NT2/D1 (cell line): ENCODE results near the gene COBL.

Source experiments
- DNase-seq: peaks from one replicate; pipeline ENCODE4 v3.0.0-alpha.2; 2011; ENCODE audit warnings: low read depth, low spot score
- H3K27me3 ChIP-seq: 2 replicates; pipeline ENCODE4 v1.6.0; 2011; ENCODE audit warnings: mild to moderate bottlenecking; ENCODE audit not compliant: insufficient read length, insufficient read depth
- H3K36me3 ChIP-seq: 2 replicates; pipeline ENCODE4 v1.6.1; 2011; ENCODE audit warnings: mild to moderate bottlenecking, low read length, mixed read lengths; ENCODE audit not compliant: insufficient read depth, insufficient read length
- H3K4me1 ChIP-seq: 2 replicates; pipeline ENCODE4 v1.5.1; 2011; ENCODE audit not compliant: insufficient read depth, insufficient read length
- H3K4me3 ChIP-seq: 2 replicates; pipeline ENCODE4 v1.5.1; 2011; ENCODE audit warnings: low read depth; ENCODE audit not compliant: insufficient read length
- H3K9ac ChIP-seq: 2 replicates; pipeline ENCODE4 v1.6.0; 2011; ENCODE audit warnings: low read depth; ENCODE audit not compliant: insufficient read length
- H3K9me3 ChIP-seq: 2 replicates; pipeline ENCODE4 v1.5.1; 2011; ENCODE audit warnings: mild to moderate bottlenecking, low read length; ENCODE audit not compliant: insufficient read depth
- SUZ12 ChIP-seq: IDR thresholded peaks from 2 replicates; pipeline ENCODE4 v1.6.1; 2011; ENCODE audit not compliant: insufficient read length, insufficient read depth; ENCODE audit errors: extremely low read depth
- YY1 ChIP-seq: IDR thresholded peaks from 2 replicates; pipeline ENCODE4 v1.6.1; 2011; ENCODE audit not compliant: insufficient read length, insufficient read depth
- ZNF274 ChIP-seq: IDR thresholded peaks from 2 replicates; pipeline ENCODE4 v1.6.1; 2011; ENCODE audit warnings: mild to moderate bottlenecking, low read depth, low read length

The COBL gene

DNA sequence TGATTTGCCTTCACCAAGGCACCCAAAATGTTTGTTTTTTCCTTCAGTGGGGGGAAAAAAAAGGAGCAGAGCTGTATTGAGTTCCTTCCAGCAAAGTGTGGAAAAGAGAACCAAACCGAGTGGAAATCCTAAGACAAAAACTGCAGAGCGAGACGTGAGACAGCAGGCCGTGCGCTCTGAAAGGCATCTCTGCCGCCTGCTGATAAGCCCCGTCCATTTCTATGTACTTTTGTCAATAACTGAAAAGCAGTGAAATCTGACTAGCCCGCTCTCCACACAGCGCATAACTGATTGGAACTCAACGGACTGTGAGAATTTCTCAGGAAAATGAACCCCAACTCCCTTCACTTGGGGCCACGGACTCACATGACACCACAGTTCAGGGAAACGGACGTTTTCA lies 83.2 kb downstream of the COBL start:
- no peaks in the 10 kb centered on the region for H3K36me3 ChIP-seq
- DNase-seq, result no peak

DNA sequence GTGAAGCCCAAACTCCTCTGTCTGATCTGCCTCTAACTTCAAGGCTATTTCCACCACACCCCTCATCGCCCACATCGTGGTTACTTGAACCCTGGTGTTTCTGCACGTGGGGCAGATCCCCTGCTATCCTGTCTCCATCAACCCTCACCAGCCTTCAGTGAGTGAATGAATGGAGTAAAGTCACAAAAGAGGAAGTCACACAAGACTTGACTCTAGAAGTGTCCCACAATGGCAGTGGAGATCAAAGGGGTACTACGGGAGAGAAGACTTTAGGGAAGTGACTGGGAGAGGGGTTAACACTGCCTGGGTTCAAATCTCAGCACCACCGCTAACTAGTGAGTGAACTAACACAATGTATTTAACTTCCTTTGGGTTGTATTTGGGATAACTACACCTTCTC lies 85.9 kb downstream of the COBL start:
- Histone ChIP-seq H3K4me3 (no peak overlapping the region), H3K27me3 (no peaks in the 10 kb centered on the region), H3K36me3 (no peaks in the 10 kb centered on the region), H3K9ac (no peak overlapping the region), H3K4me1 (no peaks in the 10 kb centered on the region), H3K9me3 (no peaks in the 10 kb centered on the region)
- TF ChIP-seq ZNF274 (no peak), SUZ12 (no peak), YY1 (no peak)
- no peak for DNase-seq

More for the DNA sequence above, 83.2 kb downstream of the COBL start:
- H3K4me1 ChIP-seq, result peaks cover 2% of the 10 kb centered on the region
- TF ChIP-seq SUZ12, result no peak
- TF ChIP-seq YY1, result no peak
- no peak for TF ChIP-seq ZNF274
- no peak overlapping the region for H3K9ac ChIP-seq
- no peaks in the 10 kb centered on the region for H3K9me3 ChIP-seq
- no peak overlapping the region for H3K4me3 ChIP-seq
- H3K27me3 ChIP-seq, result no peaks in the 10 kb centered on the region

DNA sequence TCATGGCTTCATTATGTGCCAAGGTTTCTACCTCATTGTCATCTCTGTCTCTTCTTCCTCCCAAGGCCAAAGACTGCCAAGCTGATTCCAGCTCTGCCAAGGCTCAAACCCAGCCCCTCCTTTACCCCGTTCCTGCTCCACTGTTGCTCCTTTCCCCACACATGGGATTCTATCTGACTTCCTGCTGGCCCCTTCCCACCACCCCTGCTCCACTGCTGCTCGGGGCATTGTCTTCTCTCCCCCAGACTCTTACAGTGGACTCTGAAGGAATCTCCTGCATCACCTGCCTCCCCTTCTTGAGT lies 86.3 kb downstream of the COBL start:
- TF ChIP-seq SUZ12 (no peak), ZNF274 (no peak), YY1 (no peak)
- Histone ChIP-seq H3K4me1 (peaks cover under 1% of the 10 kb centered on the region), H3K9ac (no peak overlapping the region), H3K9me3 (no peaks in the 10 kb centered on the region), H3K4me3 (no peak overlapping the region), H3K36me3 (no peaks in the 10 kb centered on the region), H3K27me3 (no peaks in the 10 kb centered on the region)
- no peak for DNase-seq

DNA sequence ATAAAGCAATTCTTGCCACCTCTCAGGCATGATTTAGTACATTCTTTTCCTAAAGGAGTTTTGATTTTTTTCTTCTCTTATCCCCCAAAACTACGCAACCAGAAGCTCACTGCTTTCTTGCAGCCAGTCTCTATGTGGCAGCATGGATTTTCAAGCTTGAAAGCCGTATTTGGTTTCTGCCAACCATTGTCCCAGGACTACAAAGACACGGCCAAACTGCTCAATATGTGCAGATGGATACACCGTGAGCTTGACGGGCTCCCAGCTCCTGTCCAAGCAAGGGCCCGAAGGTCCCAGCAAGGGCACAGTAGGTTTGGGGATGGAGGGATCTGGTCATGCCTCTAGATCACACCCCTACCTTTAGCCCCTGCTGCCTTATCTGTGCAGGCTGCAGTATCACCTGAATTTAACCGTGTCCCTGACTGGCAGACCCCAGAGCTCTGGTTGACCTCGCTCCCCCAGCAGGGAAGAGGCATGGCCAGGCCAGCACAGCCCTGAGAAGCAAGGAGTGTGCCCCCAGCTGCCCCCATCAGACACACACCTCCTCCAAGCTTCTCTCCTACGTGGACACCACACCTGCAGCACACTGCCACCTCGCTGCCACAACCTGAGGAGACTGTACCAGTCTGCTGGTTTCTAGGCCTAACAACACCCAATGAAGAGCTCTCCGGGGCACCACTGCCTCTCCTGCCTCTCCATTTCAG lies 86.8 kb downstream of the COBL start:
- DNase-seq, result no peak
- H3K27me3 ChIP-seq, result no peaks in the 10 kb centered on the region
- H3K4me3 ChIP-seq, result no peak overlapping the region
- H3K9me3 ChIP-seq, result no peaks in the 10 kb centered on the region
- no peak for TF ChIP-seq YY1
- TF ChIP-seq SUZ12, result no peak
- TF ChIP-seq ZNF274, result no peak
- H3K36me3 ChIP-seq, result no peaks in the 10 kb centered on the region
- H3K9ac ChIP-seq, result no peak overlapping the region
- peaks cover 5% of the 10 kb centered on the region for H3K4me1 ChIP-seq

DNA sequence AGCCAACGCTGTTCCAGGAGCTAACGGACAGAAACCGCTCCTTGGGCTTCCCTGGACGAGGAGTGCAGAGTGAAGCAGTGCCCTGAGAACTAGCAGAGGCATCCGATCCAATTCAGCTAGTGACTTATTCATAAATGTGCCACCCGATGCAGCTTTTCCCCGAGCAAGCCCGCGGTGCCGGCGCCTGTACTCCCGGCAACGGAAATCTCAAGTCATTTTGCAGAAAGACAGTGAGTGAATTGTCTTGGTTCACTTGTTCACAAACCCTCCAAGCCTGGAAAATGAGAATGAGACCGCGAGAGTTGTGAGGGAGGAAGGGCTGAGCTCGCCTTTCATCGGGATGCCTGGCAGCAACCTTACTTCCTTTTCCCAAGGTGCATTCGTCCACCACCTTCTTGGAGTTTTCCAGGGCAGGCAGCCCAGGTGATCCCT lies 87.5 kb downstream of the COBL start:
- DNase-seq, result no peak
- Histone ChIP-seq H3K4me3 (no peak overlapping the region), H3K36me3 (no peaks in the 10 kb centered on the region), H3K27me3 (no peaks in the 10 kb centered on the region), H3K4me1 (peaks cover 5% of the 10 kb centered on the region), H3K9ac (no peak overlapping the region), H3K9me3 (no peaks in the 10 kb centered on the region)
- no peak for TF ChIP-seq YY1
- TF ChIP-seq SUZ12, result no peak
- no peak for TF ChIP-seq ZNF274

DNA sequence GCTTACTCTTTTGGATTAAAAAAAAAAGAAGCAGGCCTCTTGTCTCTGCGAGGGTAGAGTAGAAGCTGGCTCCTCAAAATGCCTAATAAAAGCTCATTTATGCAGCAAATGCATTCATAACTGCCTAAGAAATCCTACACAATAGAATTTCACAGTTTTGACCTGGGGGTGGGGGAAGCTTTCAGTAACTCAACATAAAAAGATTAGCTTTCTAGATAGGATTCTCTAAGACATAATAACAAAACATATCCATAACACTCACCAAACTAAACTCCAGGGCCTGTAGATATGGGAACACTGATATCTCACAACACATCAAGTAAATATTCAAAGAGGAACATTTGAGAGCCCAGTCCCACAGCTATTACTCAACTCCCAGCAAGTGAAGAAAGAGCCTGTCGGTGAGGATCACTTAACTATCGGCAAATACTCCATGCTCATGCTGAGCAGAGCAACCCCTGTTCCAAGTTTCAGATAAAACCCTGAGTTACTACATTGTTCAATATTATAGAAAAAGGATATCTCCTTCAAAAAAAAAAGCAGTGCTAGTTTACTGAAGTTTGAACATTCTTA lies 88.1 kb downstream of the COBL start:
- TF ChIP-seq YY1, result no peak
- TF ChIP-seq ZNF274, result no peak
- TF ChIP-seq SUZ12, result no peak
- DNase-seq, result no peak
- no peaks in the 10 kb centered on the region for H3K27me3 ChIP-seq
- H3K9ac ChIP-seq, result no peak overlapping the region
- H3K36me3 ChIP-seq, result no peaks in the 10 kb centered on the region
- H3K9me3 ChIP-seq, result no peaks in the 10 kb centered on the region
- H3K4me1 ChIP-seq, result peaks cover 5% of the 10 kb centered on the region
- H3K4me3 ChIP-seq, result no peak overlapping the region

DNA sequence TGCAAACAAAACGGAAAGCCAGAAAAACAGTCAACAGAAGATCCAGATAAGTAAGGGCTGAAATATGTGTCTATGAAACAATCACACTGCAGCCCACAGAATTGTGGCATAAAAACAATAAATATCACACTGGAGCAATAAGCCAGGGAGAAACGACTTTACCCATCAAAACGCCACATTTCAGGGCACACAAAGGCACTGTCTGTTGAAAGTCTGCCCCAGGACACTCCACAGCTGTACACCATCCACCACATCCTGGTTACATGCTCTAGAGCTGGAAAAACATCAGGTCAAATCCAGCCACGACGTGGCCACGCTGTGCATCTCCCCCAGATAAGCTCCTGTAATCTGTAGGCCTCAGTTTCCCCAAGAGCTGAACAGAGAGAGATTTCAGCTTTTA lies 88.7 kb downstream of the COBL start:
- Histone ChIP-seq H3K4me1 (peaks cover 5% of the 10 kb centered on the region), H3K9ac (no peak overlapping the region), H3K27me3 (no peaks in the 10 kb centered on the region), H3K9me3 (no peaks in the 10 kb centered on the region), H3K4me3 (no peak overlapping the region), H3K36me3 (no peaks in the 10 kb centered on the region)
- no peak for DNase-seq
- TF ChIP-seq ZNF274 (no peak), SUZ12 (no peak), YY1 (no peak)
